ENCODE data around the gene SLC35E4.

The SLC35E4 gene

GRCh38 chr22:30673136-30673535, 37.6 kb downstream of the SLC35E4 start:
- TF ChIP-seq NFIC (IDR thresholded peaks at IDR 0.05) (no peak), REST (IDR thresholded peaks at IDR 0.05; ENCODE audit: low read depth) (no peak), TEAD4 (IDR thresholded peaks at IDR 0.05) (no peak), RAD21 (IDR thresholded peaks at IDR 0.05; ENCODE audit: low read depth) (no peak), YY1 (IDR thresholded peaks at IDR 0.05; ENCODE audit: low read depth) (no peak), FOXM1 (IDR thresholded peaks at IDR 0.05; ENCODE audit: borderline replicate concordance, low read depth) (no peak), EGR1 (IDR thresholded peaks at IDR 0.05) (no peak), MAX (IDR thresholded peaks at IDR 0.05) (no peak), CEBPB (IDR thresholded peaks at IDR 0.05) (no peak), EP300 (IDR thresholded peaks at IDR 0.05; ENCODE audit: borderline replicate concordance) (no peak), CREB1 (IDR thresholded peaks at IDR 0.05; ENCODE audit: low read depth) (no peak), USF1 (IDR thresholded peaks at IDR 0.05) (no peak), TAF1 (IDR thresholded peaks at IDR 0.05; ENCODE audit: low read depth) (no peak), ZBTB7A (IDR thresholded peaks at IDR 0.05; ENCODE audit: low read depth) (no peak), TCF12 (IDR thresholded peaks at IDR 0.05; ENCODE audit: low read depth) (no peak)

GRCh38 chr22:30674482-30674881, 38.9 kb downstream of the SLC35E4 start:
- no peak for TF ChIP-seq CEBPB (IDR thresholded peaks at IDR 0.05)
- TF ChIP-seq TEAD4 (IDR thresholded peaks at IDR 0.05) = no peak
- no peak for TF ChIP-seq EGR1 (IDR thresholded peaks at IDR 0.05)
- TF ChIP-seq RAD21 (IDR thresholded peaks at IDR 0.05; ENCODE audit: low read depth) = no peak
- no peak for TF ChIP-seq NFIC (IDR thresholded peaks at IDR 0.05)
- no peak for TF ChIP-seq ZBTB7A (IDR thresholded peaks at IDR 0.05; ENCODE audit: low read depth)
- TF ChIP-seq USF1 (IDR thresholded peaks at IDR 0.05) = no peak
- TF ChIP-seq FOXM1 (IDR thresholded peaks at IDR 0.05; ENCODE audit: borderline replicate concordance, low read depth) = no peak
- TF ChIP-seq TCF12 (IDR thresholded peaks at IDR 0.05; ENCODE audit: low read depth) = no peak
- TF ChIP-seq EP300 (IDR thresholded peaks at IDR 0.05; ENCODE audit: borderline replicate concordance) = no peak
- no peak for TF ChIP-seq REST (IDR thresholded peaks at IDR 0.05; ENCODE audit: low read depth)
- TF ChIP-seq YY1 (IDR thresholded peaks at IDR 0.05; ENCODE audit: low read depth) = no peak

GRCh38 chr22:30675436-30675835, 39.9 kb downstream of the SLC35E4 start:
- TF ChIP-seq EGR1 (IDR thresholded peaks at IDR 0.05) (no peak), FOXM1 (IDR thresholded peaks at IDR 0.05; ENCODE audit: borderline replicate concordance, low read depth) (no peak), TCF12 (IDR thresholded peaks at IDR 0.05; ENCODE audit: low read depth) (no peak), TEAD4 (IDR thresholded peaks at IDR 0.05) (no peak), USF1 (IDR thresholded peaks at IDR 0.05) (no peak), NFIC (IDR thresholded peaks at IDR 0.05) (no peak)

- TF ChIP-seq CEBPB (IDR thresholded peaks at IDR 0.05) = no peak
- no peak for TF ChIP-seq MAX (IDR thresholded peaks at IDR 0.05)
- TF ChIP-seq TCF12 (IDR thresholded peaks at IDR 0.05; ENCODE audit: low read depth) = no peak
- TF ChIP-seq REST (IDR thresholded peaks at IDR 0.05; ENCODE audit: low read depth) = no peak
- TF ChIP-seq ZBTB7A (IDR thresholded peaks at IDR 0.05; ENCODE audit: low read depth) = no peak
- no peak for TF ChIP-seq NFIC (IDR thresholded peaks at IDR 0.05)
Measured at GRCh38 chr22:30680991-30681770, 45.6 kb downstream of the SLC35E4 start.
